Measurements from ENCODE around the gene RALGAPB.

DNA sequence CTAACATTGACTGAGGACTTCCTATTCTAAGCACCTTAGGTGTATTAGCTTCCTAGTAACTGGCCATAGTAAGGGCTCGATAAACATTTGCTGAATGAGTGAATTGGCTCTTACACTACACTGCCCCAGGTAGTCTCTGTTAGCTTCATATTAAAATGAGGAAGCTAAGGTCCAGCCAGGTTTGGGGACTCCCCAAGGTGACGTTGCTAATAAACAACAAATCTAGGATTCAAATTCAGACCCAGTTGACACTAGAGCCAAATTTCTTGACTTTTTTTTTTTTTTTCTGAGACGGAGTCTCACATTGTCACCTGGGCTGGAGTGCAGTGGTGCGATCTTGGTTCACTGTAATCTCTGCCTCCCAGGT, 145.2 kb downstream of the RALGAPB start:
- TF ChIP-seq, protein P1, sequence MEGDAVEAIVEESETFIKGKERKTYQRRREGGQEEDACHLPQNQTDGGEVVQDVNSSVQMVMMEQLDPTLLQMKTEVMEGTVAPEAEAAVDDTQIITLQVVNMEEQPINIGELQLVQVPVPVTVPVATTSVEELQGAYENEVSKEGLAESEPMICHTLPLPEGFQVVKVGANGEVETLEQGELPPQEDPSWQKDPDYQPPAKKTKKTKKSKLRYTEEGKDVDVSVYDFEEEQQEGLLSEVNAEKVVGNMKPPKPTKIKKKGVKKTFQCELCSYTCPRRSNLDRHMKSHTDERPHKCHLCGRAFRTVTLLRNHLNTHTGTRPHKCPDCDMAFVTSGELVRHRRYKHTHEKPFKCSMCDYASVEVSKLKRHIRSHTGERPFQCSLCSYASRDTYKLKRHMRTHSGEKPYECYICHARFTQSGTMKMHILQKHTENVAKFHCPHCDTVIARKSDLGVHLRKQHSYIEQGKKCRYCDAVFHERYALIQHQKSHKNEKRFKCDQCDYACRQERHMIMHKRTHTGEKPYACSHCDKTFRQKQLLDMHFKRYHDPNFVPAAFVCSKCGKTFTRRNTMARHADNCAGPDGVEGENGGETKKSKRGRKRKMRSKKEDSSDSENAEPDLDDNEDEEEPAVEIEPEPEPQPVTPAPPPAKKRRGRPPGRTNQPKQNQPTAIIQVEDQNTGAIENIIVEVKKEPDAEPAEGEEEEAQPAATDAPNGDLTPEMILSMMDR (optimal IDR thresholded peaks at IDR 0.05 in 1 of 3, IDR thresholded peaks at IDR 0.05 in 1 of 3, conservative IDR thresholded peaks at IDR 0.05 in 1 of 3; ENCODE audit: extremely low read depth in 1 of 3, insufficient read depth in 2 of 3, low read length in 3 of 3): no peak
- TF ChIP-seq EZH2 (IDR thresholded peaks at IDR 0.05; ENCODE audit: low read length): no peak

Measured in keratinocyte (primary cell).